ENCODE measurements around the gene ENPP7.

Gene ENPP7

DNA sequence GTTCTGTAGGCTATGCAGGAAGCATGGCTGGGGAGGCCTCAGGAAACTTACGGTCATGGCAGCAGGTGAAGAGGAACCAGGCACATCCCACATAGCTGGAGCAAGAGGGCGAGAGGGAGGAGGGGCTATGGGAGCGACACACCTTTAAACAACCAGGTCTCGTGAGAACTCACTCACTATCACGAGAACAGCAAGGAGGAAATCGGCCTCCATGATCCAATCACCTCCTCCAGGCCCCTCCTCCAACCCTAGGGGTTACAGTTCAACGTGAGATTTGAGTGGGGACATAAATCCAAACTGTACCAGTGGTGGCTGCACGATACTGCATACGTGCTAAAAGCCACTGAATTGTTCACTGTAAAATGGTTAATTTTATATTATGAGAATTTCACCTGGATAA lies 26.1 kb upstream of the ENPP7 start:
- DNase-seq, result no peak

DNA sequence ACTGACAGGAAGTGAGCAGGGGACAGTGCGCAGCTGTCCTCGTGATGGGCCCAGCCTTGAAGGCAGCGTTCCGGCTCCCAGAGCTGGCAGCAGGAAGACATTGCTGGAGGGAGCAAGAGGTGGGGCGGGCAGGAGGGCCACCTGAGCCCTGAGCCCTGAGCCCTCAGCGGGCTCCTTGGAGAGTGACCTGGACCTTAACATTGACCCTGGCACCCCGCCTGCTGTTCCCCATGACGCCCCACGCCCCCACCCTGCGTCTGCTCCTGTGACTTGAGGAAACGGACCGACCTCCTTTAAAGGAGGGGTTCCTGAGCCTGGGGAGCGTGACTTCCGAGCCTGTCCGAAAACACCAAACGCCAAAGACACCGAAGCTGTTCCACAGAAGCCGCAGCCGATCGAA lies 25.1 kb upstream of the ENPP7 start:
- no peak for DNase-seq

DNA sequence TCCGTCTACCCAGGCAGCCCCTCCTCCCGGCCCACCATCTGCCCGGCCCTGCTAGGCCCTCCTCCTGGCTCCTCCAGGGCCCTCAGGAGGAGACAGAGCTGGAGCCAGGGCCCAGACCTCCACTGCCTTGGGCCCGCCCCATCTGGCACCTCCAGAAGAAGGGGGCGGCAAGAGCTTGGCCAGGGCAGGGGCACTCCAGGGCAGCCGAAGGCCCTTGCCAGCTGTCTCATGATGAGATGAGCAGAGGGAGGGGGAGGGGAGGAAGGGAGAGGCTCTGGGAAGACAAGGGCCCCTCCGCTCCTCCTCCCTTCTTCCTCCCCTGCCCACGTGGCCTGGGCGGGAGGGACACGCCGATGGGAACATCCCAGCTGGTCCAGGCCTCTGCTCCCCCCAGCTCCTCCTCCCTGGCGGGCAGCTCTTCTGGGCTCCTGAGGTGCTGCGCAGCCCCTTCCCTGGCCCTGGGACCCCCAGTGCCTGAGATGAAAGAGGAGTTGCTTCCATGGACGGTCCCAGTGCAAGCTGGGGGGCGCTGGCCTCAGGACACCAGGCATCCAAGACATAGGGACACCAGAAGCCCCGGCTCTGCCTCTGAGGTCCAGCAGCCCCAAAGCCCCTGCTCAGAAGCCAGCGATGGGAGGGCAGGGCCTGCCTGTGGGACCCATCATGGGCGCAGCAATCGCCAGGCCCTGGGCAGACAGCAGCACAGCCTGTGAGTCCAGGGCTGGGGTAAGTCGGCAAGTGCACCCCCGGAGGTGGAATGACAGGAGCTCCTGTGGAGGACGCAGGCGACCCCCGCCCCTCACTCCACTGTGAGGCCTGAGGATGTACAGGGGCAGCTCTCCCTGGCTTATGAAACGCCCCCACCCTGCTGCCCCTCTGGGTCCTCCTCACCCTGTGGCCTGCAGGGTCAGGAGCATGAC lies 23.6 kb upstream of the ENPP7 start:
- DNase-seq, result no peak

DNA sequence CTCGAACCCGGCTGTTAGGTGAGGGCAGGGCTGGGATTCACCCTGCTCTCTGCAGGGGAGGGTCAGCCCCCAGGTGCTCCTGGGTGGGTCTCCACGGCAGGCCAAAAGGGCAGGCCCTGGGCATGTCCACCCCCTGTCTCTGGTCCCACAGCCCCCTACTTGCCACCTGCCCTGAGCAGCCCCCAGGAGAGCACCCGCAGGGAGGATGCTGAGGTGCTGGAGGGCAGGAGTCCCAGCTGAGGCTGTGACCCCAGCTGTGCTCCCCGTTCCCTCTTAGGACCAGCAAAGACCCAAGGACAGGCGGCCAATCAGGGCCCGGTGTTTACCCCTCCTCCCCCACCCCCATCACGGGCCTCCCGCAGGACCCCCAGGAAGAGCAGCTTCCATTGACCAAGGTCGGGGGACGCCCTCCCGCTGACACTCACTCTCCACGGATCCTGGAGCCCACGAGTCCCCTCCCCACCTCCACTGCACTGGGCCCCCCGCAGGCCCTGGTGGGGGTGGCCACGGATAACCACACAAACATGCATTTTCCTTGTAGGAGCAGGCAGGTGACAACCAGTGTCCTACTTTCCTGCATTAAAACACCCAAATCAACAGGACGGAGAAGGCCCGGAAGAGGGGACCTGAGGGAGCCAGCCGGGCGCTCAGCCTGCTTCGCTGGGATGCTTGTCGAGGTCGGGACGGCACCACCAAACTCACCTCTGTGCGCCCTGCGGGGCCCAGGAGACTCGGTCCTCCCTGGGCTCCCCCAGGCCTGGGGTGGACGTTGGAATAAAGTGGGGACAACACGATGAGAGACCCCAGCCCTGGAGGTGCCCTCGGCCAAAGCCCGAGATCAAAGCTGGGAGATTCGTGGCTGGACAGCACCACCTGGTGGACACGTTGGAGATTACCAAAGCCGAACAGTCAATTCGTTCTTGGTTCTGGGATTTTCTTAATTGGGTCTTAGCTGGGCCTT lies 22.5 kb upstream of the ENPP7 start:
- DNase-seq, result peak; percentile 2

DNA sequence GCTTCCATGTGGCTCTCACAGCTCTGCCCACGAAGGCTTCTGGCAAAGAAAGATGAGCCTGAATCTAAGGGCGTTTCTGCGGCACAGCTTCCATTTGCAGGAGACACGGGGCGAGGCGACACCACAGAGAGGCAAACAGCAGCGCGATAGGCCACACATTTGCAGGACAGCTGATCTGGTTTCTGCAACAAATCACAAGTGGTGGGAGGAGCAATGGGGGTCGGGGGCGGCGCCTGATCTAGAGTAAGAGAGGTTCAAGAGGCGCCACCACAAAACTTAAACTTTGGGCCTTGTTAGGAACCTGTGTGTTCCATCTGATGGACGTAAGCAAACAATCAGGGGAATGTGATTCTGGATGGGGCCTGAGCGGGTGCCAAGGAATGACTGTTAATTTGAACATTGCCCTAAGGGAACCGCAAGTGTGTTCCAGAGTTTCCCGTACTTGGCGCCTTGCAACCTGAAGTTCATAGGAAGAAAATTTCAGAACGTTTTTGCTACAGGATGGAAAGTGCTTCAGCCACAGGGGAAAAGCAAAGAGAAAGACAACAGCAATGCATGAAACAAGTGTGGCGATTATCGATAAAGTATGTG lies 18.9 kb upstream of the ENPP7 start:
- no peak for DNase-seq

DNA sequence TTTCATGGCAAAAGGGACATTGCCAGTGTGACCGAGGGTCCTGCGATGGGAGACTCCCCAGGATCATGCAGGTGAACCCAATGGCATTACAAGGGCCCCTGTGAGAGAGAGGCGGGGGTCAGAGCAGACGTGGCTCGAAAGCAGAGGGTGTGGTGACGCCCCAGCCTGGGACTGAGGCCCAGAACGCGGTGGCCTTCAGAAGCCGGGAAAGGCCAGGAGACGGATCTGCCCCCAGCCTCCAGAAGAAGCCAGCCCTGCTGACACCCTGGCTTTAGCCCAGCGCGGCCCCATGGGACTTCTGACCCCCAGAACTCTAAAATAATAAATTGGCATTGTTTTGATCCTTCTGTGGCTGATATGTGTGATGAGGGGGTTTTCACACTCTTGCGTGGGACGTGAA lies 17.4 kb upstream of the ENPP7 start:
- DNase-seq, result no peak

DNA sequence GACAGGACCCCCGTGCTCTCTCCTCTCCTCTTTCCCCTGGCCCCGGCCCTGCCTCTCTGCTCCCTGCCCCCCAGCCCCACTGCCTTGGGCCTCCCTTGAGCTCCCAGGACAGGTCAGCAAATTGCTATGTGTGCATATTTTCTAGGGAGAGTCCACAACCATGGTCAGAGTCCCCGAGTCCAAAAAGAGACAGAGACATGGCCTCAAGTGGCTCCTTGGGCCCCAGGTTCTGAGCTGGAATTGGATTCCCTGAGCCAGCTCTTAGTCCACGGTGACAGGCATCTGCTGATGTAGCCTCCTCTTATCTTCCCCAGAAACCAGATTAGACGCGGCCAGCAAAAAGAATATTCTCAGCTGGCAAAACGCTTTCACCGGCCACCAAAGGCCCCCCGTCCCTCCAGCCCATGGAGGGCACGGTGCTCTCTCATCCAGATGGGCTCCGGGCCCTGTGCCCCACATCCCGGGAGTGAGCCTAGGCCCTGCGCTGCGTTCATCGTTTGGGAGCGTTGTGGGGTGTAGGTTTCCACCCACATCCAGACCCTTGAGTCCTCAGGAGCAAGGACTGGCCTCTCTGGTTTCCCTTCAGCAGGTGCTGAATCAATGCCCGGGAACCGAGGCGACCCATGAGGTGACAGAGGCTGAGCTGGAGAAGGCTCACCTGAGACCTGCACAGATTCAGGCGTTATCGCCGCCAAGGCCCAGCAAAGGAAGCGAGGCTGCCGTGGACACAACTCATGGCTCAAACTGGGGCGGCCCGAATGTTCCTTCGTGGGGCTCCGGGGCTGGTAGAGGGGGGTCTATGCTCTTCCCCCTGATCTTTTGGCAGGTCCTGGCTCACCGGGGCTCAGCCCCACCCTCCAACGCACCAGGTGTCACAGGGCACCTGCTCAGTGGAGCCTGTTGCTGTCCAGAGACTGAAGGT lies 16.3 kb upstream of the ENPP7 start:
- DNase-seq, result no peak

DNA sequence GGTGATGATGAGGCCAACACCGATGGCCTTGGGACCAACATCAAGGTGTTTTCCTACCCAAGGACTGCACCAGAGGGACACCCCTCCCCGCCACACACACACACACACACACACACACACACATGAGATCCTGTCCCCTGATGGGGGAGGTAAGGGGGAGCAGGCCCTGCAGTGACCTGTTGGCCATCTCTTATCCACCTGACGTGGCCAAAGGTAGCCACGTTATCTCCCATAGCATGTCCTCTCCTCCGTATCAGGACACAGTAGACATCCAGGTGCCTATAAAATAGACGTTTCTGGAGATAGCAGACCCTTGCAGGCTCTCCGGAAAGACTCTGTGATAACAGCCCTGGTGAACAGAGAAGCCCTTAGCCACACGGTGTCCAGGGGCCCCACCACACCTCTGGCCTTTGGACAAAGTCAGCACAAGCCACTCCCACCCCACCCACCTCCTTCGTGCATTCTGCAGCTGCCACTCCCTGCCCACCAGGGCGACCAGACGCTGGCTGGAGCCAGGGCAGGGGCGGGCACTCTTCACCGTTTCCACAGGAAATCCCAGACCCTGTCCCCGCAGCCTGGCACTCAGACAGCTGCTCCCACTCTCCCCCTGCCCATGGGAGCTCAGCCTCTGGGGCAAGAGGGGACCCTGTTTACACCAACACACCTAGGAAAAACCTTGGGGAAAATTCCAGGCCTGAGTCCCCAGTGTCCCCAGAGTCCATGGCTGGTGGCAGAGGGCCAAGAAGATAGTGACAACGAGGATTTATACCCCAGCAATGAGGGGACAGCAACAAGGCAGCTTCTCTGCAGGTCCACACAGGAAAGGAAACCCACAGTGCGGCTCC lies 15.4 kb upstream of the ENPP7 start:
- DNase-seq, result no peak

DNA sequence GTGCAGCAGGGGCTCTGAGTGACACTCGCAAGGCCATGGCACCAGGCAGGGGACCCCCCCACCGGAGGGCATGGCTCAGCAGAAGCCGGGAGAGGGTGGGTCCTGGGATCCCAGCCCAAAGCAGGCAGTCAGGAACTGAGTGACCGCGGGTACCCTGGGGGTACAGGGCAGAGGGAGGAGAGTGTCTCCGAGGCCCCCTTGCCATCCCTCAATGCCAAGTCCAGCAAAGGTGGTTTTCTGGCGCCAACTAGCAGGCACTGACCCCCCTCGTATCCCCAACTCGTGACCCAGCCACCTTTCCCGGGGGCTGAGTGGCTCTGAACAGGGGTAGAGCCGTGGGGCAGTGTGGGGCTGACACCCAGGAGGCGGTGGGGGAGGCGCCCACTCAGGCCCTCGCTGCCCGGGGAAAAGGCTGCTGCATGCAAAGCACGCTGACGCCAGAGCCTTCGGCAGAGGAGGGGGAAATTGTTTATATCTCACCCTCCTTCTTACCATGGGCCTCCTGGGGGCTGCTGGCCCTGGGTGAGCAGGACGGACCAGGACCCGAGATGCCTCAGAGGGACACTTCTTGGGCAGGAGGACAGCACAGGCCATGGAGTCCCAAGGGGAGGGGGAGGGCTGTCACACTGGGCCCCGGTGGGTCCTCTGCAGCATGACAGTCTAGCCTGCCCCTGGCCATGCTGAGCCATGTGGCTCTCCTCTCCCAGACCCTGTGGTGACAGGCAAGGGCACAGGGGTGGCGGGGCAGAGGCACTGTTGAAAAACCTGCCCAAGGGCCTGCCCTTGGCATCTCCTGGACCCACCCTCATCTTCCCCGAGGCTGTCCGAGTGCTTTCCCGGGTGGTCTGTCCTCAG lies 14.6 kb upstream of the ENPP7 start:
- DNase-seq, result no peak

DNA sequence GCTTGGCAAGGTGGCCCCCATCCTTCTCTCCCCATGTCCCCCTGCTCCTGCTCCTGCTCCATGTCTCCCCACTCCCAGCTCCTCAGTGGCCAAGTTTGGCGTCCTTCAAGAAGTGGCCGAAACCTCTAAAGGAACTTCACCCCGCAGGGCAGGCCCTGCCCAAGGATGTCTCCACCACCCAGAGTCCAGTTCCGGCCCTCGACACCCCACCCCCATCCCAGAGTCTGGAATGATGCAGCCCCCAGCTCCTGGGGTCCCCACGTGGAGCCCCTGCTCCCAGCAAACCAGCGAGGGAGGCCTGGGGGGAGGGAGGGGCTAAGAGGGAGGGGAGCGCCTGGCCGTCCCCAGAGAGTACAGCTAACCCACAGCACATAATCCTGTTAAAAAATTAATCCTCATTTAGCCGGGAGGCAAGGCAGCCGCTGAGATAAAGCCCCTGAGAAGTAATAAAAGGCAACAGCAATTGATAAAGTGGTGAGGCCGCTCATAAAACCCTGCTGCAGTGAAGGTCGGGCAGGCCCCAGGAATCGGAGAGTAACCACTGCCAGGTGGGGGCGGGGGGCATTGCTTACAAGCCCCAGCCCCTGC lies 9.9 kb upstream of the ENPP7 start:
- no peak for DNase-seq

DNA sequence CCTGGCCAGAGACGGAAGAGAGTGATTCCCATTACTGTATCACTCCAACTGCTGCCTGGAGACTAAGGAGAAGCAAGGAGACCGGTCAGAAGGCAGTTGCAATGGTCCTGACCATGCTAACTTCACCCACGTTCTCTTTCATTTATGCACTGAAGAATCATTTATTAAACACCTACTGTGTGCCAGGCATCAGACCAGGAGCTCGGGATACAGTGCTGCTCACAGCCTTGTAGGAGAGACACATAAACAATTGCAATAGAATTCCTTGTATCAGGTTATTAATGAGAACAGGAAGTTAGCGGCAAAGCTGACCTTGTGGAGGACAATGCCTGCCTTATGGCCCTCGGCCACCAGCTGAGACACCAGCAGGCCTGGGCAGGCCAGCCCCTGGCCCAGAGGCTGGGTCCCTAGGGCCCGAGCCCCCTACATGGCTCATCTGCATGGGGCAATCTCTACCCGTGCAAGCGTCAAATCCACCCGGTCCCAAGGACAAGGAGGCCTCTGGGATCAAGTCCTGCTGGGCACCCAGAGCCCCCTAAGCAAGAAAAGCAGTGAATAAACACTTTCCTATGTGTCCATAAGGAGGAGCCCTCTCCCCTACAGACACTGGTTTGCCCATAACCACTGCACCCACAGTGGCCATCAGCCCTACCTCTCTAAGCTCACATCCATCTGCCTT lies 8.6 kb upstream of the ENPP7 start:
- no peak for DNase-seq

DNA sequence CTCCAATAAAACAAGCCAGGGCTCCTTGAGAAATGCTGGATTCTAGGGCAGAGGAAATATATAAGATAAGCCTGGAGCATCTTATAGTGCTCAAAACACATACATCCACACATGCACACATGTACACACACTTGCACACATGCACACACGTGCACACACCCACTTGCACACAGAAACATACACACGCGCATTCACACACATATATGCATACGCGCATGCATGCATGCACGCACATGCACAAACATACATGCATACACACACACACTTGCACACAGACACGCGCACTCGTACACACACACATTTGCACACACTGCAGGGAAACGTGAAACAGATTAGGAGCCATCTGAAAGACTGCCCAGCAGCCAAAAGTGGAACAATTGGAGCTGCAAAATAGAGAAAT lies 8.0 kb upstream of the ENPP7 start:
- no peak for DNase-seq

DNA sequence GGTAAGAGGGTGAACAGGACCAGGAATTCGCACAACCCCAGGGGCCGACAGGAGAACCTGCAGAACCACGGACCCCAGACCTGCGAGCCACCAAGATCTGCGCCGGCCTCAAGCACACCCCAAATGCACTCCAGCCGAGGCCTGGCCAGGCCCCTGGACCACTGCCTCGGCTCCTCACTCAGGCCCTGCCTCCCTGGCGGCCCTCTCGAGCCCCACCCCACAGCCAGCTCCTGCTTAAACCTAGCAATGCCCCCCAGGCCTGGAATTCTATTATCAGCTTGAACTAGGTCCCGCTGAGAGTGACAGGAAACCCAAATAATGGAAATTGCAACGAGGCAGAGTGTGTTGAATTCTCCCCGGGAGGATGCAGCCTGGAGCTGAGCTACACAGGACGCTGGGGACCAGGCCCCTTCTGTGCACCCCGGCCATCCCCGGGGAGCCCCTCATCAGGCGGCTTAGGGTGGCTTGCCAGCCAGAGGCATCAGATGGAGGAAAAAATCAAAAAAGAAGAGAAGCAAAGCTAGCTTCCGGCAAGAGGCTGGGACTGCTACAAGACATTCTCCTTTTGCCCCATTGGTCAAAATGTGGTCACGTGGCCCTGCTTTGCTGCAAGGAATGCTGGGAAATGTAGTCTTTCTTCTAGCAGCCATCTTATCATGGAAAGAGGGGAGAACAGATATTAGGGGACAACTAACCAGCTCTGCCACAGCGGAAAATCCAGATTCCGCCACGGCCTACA lies 2.4 kb upstream of the ENPP7 start:
- DNase-seq, result peak; percentile 73

DNA sequence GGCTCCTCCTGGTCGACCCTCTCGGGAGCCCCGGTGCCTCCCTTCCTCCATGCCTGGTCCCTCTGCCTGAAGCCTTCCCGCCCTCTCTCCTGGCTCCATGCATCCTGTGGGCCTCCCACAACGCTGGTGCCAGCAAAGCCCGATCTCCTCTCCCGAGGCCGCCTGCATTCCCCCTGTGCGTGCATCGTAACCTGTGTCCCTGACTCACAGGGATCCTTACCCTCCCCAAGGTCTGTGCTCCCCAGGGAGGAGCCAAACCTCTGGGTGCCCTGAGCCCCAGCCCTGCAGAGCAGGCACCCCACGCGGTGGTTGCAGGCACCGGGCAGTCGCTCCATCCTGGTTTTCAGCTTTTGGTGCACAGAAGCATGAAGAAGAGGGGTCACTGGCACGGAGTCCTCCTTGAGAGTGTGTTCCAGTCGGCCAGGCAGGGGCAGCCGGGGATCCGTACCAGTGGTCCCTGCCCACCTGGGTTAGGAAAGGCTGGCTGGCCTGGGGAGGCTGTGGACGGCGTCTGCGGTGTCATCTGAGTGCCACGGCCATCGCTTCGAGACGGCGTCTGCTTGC lies 1.8 kb upstream of the ENPP7 start:
- no peak for DNase-seq

DNA sequence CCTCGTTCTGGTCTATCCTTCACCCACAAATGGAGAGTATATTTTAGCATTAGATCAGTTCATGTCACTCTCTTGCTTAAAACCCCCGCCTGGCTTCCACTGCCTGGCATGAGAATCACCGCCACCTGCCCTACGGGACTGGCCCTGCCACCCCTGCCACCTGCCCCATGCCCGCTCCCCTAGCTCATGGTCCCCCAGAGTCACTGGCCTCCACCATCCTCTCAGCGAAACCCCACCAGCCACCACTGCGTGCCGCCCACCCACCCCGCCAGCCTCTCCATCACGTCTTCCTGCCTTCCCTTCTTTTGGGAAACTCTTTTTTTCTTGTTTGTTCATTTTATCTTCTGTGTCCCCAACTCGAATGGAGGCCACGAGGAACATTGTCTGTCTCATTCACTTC lies 982 bp upstream of the ENPP7 start:
- no peak for DNase-seq

DNA sequence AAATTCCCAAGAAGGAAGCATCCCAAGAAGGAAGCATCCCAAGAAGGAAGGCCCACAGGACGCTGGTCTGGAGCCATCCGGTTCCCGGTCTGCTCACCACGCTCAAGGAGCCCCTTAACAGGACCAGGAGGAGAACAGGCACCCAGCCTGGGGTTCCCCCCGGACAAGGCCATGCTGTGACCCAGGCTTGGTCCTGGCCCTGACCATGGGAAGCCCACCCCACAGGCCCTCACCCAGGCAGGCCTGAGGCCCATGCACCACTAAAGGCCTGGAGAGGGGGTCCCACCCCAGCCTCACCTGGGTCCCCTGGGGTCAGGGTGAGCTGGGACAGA lies 340 bp upstream of the ENPP7 start:
- no peak for DNase-seq

DNA sequence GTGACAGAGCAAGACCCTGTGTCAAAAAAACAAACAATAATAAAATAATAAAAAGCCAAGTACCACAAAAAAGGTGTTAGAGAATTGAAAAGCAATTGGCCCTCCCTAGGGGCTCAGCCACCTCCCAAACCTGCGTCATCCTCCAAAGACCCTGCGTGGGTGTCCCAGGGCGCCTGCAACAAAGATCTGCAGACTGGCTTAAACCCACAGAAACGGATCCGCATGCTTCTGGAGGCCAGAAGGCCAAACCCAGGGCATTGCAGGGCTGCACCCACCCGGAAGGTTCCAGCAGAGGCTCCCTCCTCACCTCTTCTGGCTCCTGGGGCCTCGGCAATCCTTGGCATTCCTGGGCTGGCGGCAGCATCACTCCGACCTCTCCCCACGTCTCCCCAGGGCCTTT lies 1.5 kb downstream of the ENPP7 start:
- DNase-seq, result no peak
